SIG-M5 treated with dmso at 0.1 percent for 504 hours (cell line): ENCODE data around the gene COL26A1.

Experiments
- DNase-seq: peaks from one replicate; lab custom pipeline; 2025; ENCODE audit not compliant: unreplicated experiment; lab: John Stamatoyannopoulos, UW

COL26A1 gene

DNA sequence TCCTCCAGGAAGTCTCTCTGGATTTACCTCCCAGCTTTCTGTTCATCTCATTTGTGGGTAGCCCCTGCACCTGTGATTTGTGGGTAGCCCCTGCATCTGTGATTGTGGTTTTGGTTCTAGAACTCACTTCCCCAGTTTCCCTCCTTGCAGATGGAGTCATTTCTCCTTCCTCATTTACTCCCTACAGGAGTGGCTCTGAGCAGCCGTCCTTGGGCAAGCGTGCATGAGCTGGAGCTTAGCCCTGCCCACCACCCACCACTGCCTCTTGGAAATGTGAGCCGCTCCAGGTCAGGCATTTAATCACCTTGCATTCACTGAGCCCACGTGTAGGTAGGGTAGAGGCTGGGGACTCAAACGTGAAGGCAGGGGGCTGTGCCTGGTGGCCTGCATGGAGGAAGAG, 8.2 kb downstream of the COL26A1 start:
- DNase-seq = no peak

DNA sequence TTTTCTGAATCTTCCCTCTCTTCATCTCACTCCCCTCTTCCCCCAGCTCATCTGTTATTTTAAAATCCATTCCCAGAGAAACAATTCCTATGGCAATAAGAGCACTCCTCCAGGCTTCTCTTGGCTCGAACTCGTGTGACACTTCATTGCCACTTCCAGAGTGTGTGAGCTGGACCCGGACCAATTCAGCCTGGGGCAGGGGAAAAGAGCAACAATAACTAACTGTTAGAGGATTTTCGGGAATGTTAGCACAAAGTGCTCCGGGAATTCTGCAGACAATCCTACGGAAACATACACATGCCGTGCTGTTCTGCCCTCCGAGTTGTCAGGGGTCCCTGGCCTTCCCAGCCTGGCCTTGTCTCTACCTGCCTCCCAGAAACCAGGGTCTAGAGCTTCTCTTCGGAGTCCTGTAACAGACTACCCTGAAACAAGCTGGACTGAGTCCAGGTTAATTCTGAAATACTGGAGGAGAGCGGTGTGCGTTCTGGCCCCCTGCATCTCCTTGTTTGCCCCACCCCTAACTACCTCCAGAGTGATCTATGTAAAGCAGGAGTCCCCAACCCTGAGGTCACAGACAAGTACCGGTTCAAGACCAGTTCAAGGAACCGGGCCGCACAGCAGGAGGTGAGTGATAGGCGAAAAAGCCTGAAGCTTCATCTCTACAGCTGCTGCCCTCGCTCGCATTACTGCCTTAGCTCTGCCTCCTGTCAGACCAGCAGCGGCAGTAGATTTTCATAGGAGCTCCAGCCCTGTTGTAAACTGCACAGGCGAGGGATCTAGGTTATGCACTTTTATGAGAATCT, 11.3 kb downstream of the COL26A1 start:
- DNase-seq = no peak

DNA sequence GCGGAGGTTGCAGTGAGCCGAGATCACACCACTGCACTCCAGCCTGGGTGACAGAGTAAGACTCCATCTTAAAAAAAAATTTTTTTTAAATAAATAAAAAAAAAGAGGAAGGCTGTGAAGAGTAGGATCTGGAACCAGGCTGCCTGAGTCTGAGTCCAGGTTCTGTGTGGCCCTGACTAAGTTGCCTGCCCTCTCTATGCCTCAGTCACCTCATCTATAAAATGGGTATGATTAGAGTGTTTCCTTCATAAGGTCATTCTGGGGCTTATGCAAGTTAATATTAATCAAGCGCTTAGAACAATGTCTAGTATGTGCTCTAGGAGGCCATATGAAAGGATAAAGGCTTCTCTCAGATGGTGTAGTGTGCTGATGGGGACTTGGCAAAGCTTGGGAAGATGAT, 12.3 kb downstream of the COL26A1 start:
- DNase-seq = no peak

DNA sequence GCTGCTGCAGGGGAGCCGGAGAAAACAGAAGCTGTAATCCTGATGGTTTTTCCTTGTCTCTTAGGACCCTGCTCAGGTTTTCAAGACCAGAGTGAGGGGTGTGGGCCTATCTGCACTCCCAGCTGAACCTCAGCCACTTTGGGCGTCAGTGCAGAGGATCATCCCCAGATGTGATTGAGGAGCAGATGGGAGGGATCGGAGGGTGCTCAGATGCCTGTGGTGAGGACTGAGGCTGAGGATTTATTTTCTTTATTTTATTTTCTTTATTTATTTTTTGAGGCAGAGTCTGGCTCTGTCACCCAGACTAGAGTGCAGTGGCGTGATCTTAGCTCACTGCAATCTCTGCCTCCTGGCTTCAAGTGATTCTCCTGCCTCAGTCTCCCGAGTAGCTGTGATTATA, 13.9 kb downstream of the COL26A1 start:
- no peak for DNase-seq

DNA sequence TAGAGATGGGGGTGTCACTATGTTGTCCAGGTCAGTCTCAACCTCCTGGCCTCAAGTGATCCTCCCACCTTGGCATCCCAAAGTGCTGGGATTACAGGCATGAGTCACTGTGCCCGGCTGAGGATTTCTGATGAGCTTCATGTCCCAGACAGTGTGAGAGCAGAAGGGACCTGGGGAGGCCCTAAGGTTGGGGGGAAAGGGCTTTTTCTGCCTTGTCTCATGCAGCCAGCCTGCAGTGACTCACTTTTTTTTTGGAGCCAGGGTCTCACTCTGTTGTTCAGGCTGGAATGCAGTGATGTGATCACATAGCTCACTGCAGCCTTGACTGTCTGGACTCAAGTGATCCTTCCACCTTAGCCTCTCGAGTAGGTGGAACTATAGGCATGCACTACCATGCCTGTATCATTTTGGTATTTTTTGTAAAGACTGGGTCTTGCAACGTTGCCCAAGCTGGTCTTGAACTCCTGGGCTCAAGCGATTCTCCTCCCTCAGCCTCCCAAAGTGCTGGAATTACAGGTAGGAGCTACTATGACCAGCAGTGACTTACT, 14.6 kb downstream of the COL26A1 start:
- DNase-seq = no peak

DNA sequence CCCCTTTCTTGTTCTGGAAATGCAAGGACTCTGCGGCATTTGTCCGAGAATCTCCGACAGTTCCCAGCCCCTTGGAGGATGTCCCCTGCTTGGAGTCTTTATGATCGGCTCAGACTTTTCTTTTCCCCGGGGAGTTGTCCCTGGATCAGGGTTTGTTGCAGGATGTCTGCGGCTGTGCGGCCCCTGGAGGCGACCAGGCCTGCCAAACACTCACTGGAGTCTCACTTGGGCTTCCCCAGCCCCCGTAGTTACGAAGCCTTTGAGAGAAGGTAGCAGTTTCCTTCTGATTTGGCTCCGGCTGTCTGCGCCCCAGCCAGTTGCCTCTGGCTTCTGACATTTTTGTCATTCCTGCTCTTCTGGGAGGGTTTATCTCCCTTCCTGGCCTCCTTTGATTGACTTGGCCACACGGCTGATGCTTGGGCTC, 16.1 kb downstream of the COL26A1 start:
- DNase-seq = no peak

DNA sequence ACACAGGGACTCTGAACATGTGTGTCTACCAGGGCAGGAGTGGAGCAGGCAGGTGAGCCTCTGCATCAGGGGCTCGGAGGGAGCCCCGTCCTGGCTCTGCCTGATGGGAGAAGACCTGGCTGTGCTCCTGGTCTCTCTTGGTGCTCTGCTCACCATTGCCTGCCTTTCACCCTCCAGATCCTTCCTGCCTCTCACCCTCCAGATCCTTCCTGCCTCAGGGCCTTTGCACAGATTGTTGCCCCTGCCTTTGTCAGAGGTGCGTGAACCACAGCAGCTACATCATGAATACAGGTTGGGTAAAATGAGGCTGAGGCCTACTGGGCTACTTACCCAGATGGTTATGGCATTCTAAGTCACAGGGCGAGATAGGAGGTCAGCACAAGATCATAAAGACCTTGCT, 16.6 kb downstream of the COL26A1 start:
- no peak for DNase-seq

DNA sequence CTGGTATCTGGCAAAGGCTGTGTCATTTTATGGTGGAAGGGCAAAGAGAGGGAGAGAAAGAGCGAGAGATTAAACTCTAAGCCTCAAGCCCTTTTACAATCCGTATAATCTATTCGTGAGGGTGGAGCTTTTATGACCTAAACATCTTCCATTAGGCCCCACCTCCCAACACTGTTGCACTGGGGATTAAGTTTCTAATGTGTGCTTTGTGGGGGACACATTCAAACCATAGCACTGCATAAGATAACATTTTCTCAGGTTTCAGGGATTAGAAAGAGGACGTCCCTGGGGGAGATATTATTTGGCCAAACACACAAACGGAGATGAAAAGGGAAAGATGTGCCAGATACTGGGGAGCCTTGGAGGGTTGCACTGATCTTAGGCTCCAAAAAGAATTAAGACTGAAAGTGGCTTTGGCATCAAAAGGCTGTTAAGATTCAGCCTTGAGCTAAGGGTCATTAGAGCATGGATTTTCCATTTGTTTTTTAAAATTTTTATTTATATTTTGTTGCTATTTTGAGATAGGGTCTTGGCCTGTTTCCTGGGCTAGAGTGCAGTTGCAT, 19.0 kb downstream of the COL26A1 start:
- DNase-seq = no peak

DNA sequence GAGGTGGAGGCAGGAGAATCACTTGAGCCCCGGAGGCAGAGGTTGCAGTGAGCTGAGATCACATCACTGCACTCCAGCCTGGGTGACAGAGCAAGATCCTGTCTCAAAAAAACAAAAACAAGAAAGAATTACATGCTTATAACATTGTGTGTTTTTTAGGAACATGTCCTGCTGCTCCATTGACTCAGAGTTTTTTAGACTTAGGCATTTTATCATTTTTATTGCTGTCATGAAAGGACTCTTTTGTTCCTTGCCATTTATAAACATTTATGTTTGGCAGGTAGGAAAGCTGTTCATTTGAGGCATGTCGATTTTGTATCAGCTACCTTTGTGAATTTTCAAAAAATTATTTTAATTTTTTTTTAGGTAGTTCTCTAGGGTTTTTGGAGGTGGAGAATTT, 20.3 kb downstream of the COL26A1 start:
- DNase-seq = no peak

DNA sequence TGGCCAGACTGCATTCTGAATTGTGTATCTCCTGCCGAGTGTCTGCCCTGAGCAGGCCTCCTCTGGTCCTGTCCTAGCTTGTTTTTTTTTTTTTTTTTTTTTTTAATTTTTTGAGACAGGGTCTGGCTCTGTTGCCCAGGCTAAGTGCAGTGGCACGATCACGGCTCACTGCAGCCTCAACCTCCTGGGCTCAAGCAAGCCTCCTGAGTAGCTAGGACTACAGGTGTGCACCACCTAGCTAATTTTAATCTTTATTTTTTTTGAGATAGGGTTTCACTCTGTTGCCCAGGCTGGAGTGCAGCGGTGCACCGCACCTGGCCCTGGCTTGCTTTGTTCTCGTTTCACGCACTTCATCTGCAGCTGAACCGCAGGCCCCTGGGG, 23.5 kb downstream of the COL26A1 start:
- no peak for DNase-seq

DNA sequence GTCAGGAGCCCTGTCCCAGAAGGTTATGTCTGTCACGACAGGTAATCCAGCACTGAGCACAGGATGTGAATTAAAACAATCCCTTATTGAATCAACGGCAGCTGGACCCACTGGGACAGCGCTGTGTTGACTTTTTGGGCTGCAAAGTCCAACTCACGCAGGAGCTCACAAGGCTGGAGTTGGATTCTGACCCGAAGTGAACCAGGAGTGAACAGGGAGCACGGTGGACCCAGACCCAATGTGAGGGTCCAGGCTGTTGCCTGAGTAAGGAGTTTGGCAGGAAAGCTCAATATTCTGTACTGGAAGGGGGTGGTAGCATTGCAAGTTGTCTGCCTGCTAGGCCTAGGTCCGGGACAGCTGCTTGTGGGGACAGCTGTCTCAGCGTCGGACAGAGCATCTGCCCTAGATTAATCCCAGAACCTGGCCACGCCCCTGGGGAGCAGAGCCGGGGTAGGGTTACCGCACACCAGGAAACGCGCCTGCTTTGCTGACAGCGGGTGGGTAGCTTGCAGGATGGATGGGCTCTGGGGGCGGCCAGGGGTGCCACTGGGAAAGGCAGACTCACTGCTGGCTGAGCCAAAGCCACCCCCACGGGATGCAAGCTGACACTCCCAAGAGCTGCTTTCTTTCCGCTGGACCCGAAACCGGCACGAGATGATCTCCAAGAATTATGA, 24.0 kb downstream of the COL26A1 start:
- no peak for DNase-seq

DNA sequence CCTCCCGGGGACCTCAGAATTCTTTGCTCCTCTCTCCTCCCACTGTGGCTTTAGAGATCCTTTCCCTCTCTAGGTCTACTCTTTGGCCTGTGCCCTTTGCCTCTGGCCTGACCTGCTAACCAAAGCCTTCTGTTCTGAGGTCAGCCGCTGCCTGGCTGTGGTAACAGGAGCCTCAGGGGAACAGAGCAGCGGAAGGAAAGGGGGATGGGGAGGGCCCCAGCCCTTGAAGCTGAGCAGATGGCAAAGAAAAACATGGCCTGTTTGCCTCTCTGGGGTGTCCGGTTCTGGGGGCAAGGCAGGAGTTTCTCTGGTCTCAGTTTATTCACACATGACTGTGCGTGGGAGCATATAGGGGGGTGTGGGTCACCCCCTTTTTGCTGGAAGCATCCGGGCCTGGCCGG, 28.2 kb downstream of the COL26A1 start:
- no peak for DNase-seq

DNA sequence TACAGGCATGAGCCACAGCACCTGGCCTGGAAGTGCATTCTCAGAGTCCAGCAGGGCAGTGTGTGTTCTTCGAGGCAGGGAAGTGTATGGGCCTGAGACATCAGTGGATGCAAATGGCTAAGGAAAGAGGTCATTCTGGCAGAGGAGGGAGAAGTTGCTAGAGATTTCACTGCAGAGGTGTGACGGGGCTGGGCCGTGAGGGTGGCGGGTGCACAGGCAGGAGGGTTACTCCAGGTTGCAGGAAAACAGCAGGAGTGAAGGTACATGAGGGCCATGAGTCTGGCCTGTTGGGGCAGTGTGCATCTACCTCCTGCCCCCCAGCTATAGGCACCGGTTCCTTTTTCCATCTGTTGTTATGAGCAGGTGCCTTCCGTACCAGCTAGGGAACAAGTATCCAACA, 29.3 kb downstream of the COL26A1 start:
- no peak for DNase-seq

DNA sequence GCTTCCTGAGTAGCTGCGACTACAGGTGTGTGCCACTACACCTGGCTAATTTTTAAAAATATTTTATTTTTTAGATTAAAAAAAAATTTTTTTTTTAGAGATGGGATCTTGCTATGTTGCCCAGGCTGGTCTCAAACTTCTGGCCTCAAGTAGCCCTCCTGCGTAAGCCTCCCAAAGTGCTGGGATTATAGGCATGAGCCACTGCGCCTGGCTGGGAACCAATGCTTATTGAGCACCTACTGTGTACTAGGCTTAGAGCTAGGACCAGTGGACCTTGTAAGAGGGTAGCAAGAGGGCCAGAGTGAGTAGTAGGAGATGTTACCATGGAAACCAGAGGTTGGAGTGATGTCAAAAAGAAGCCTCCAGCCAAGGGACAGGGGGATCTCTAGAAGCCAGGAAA, 31.2 kb downstream of the COL26A1 start:
- DNase-seq = no peak

DNA sequence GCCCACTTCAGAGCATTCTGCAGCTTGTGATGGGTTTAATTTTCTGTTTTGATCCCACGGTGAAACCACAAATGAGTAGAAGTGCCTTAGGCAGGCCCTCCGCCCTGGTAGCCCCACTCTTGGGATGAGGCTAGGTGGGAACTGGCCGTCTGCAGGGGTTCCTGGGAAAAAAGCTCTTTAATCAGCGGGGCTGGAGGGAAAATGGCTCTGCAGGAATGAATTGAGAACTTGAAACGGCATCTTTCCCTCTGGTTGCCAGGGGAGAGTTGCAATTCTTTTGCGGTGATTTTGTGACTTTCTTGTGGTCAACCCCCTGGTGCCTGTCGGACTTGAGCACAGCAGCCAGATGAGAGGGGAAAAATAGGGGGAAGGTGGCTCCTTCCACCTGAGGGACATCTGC, 32.7 kb downstream of the COL26A1 start:
- no peak for DNase-seq

DNA sequence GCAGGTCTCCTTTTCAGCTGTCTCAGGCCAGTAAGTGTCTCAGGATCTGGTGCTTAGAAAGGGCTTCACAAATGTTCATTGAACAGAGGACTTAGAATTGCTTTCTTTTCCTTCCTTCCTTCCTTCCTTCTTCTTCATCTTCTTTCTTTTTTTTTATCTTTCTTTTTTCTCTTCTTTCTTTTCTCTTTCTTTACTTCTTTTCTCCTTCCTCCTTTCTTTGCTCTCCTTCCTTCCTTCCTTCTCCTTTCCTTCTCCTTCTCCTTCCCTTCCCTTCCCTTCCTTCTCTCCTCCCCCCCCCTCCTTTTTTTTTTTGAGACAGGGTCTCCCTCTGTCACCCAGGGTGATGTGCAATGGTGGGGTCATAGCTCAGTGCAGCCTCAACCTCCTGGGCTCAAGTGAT, 34.6 kb downstream of the COL26A1 start:
- DNase-seq = no peak

DNA sequence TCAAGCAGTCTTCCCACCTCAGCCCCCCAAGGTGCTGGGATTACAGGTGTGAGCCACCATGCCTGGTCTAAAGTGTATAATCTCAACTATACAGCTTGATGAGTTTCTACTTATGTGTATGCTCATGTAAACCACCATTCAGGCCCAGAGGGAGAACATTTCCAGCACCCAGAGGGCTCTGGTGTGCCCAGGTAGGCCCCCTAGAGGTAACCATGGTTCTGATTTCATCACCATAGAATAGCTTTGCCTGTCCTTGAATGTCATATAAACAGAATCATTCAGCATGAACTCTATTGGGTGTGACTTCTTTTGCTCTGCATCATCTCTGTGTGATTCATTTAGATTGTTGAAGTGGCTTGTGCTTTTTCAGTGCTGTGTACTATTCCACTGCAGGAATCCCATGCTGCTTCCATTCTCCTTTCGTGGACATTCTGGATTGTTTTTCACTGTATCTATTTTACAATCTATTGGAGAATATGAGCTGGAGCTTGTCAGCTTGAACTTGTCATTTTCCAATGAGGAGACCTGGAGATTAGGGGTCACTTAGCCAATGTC, 35.2 kb downstream of the COL26A1 start:
- DNase-seq = no peak

DNA sequence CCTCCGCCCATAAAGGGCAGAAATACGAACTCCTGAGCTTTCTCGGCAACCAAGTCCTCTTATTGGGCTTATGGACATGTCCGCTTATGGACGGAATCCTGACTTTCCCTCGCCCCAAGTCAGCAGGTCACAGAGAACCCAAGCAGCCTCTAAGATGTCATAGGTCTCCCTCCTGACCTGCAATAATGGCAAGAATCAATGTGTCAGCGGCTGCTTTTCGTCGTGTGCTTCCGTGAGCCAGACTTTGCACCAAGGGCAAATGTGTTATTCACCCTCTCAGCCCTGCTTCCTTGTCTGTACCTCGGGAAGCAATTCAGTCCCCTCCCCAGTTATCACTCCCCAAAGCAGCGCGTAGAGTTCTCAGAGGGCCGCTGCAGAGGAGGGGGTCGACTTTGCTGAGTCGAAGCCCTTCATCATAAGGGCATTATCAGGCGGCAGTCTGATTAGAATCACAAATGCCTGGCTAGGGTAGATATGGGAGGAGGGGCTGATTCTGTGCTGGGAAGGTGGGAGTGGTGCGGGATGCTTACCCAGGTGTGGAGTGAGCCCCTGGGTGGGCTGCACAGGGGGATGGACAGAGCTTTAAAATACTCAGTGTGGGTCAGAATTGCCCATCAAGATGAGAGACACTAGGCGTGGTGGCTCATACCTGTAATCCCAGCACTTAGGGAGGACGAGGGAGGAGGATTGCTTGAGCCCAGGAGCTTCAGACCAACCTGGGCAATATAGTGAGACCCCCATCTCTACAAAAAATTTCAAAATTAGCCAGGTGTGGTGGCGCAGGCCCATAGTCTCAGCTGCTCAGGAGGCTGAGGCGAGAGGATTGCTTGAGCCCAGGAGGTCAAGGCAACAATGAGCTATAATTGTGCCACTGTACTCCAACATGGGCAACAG, 36.0 kb downstream of the COL26A1 start:
- DNase-seq = no peak

DNA sequence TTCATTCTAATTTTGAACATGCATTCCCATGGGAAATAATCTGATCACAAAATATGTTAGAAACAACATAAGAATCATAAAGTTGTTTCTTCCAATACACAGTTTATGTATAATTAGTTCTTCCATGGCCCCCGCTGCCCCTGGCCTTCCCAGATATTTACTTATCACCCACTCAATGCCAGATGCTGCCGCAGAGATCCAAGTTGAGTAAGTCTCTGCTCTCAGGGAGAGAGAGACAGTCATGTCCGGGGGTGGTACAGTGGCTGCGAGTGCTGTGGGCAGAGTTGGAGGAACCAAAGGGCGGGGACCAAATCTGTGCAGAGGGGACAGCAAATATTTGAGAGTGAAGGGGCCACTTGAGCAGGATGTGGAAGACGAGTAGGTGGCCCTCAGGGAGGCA, 37.1 kb downstream of the COL26A1 start:
- no peak for DNase-seq

DNA sequence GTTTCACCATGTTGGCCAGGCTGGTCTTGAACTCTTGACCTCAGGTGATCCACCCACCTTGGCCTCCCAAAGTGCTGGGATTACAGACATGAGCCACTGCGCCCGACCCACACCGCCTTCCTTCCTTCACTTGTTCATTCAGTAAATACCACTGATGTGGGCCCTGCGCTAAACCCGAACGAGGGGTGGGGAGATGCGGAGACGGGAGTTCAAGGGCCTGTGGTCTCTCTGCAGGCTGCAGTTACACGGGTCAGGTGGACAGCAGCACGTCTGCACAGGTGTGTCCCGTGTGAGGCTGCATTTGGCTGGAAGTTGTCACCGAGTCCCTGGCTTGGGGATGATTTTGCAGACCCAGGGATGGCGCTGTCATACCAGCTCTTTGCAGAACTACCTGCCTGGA, 38.1 kb downstream of the COL26A1 start:
- no peak for DNase-seq
